SK-N-SH treated with all-trans-retinoic acid at 6 μM for 48 hours (cell line): Measurements from ENCODE around the gene TAF3.

ENCODE experiments used
- CSDC2 ChIP-seq: fragments of 250-450 bp; sonication (Bioruptor Pico); IDR thresholded peaks from 2 replicates; pipeline ENCODE4 v1.5.0; 2020; ENCODE audit warnings: mild to moderate bottlenecking, moderate library complexity
- ESRRG ChIP-seq: fragments of 250-450 bp; sonication (Bioruptor Pico); IDR thresholded peaks from 2 replicates; pipeline ENCODE4 v1.6.1; 2021; ENCODE audit warnings: mild to moderate bottlenecking
- PATZ1 ChIP-seq: fragments of 250-450 bp; sonication (Bioruptor Pico); IDR thresholded peaks from 2 replicates; pipeline ENCODE4 v1.8.0; 2020; ENCODE audit warnings: mild to moderate bottlenecking, moderate library complexity, borderline replicate concordance
- RARB ChIP-seq: fragments of 250-450 bp; sonication (Bioruptor Pico); IDR thresholded peaks from 2 replicates; pipeline ENCODE4 v1.8.0; 2021; ENCODE audit warnings: mild to moderate bottlenecking, moderate library complexity
- SNAI2 ChIP-seq: fragments of 250-450 bp; sonication (Bioruptor Pico); IDR thresholded peaks from 2 replicates; pipeline ENCODE4 v1.5.0; 2020; ENCODE audit warnings: mild to moderate bottlenecking, moderate library complexity

DNA sequence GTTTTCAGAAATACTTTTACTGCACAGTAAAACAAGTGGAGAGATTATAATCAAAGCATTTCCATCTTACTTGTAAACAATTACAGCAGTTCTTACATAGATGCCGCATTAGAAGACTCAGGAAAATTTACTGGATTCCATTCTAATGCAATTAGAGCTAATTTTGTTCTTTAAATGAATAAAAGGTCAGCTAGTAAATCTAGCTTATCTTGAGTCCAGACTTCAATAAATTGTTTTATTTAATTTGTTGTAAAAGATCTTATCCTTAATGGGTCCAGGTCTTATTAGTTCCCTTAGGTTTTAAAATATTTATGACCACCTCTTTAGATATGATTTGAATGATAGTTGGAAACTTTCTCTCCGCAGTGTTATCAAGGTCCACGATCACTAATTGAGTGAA is 166.0 kb downstream of the TAF3 start:
- TF ChIP-seq SNAI2 (no peak), CSDC2 (no peak), RARB (CRISPR knock-in tag) (no peak), PATZ1 (no peak), ESRRG (no peak)
